ENCODE measurements around the gene CFAP74. TPM values are rescaled to one million over a fixed set of nuclear protein-coding genes. Genes with fewer than 3 reads are reported as not detected.
A peak's percentile ranks its signal among the peaks of the same experiment; 100 is the strongest.

Gene CFAP74
- total and polyA plus RNA-seq, 9 of the 15 experiments (the other 6 are each of a cell fraction or from before 2014, with no cell fraction given): 0.03 to 0.15 (median 0.05) TPM; not detected in 6

- no peaks in the 10 kb centered on the region for H3K9me1 ChIP-seq (ENCODE audit: control insufficient read depth, insufficient read depth, low read length)
- BruUV-seq (replicated peaks): no TSS peak
- H3K27me3 ChIP-seq (ENCODE audit: control insufficient read depth in 2 of 2, insufficient read depth in 2 of 2, low read length in 2 of 2): peaks cover 35 to 67% of the 10 kb centered on the region in 2 experiments; a peak in 4 of 5 replicates
- ChIA-PET CTCF (ENCODE audit: low intra/inter-chr PET ratio) (no interaction called here), POLR2A (interaction anchor here (0.7 to 2.9 kb wide), 4 partner anchors 9 to 1087 kb away, joined by 3 to 11 read pairs (median 4); no protein-coding TSS in a partner anchor)
- H3K9ac ChIP-seq (ENCODE audit: insufficient read depth in 1 of 2, low read depth in 2 of 2, low read length in 2 of 2): no peak overlapping the region
- intact Hi-C loops (cut with micrococcal nuclease): no loop called here
- no peaks in the 10 kb centered on the region for H3K79me2 ChIP-seq (ENCODE audit: control insufficient read depth, insufficient read depth, low read length)
- H3K9me3 ChIP-seq (replicated peaks; ENCODE audit: control insufficient read depth, insufficient read depth, low read depth, low read length): no peaks in the 10 kb centered on the region
- ATAC-seq: no peak
- no peak overlapping the region for H3K27ac ChIP-seq (ENCODE audit: extremely low read depth, low read depth, low read length)
- TF ChIP-seq, protein P1, sequence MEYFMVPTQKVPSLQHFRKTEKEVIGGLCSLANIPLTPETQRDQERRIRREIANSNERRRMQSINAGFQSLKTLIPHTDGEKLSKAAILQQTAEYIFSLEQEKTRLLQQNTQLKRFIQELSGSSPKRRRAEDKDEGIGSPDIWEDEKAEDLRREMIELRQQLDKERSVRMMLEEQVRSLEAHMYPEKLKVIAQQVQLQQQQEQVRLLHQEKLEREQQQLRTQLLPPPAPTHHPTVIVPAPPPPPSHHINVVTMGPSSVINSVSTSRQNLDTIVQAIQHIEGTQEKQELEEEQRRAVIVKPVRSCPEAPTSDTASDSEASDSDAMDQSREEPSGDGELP (CRISPR knock-in tag; IDR thresholded peaks at IDR 0.05; ENCODE audit: borderline replicate concordance): no peak
- TF ChIP-seq ZNF316 (IDR thresholded peaks at IDR 0.05): 0 out of 2 replicates have a peak, but pooled peaks have one; percentile 17
- TF ChIP-seq ZNF140 (CRISPR knock-in tag; IDR thresholded peaks at IDR 0.05): no peak
- TF ChIP-seq C11orf30 (IDR thresholded peaks at IDR 0.05; ENCODE audit: low read depth): peak; percentile 42; the same call in 1 of the 2 replicates
- TF ChIP-seq ZNF124 (CRISPR knock-in tag; IDR thresholded peaks at IDR 0.05): no peak
- peak; percentile 69 for TF ChIP-seq VEZF1 (CRISPR knock-in tag; IDR thresholded peaks at IDR 0.05)
- H3K4me3 ChIP-seq: no peak overlapping the region
- H3K36me3 ChIP-seq (ENCODE audit: control insufficient read depth, insufficient read depth, low read length): no peaks in the 10 kb centered on the region
- in situ Hi-C loops (cut with MboI): no loop called here
- H4K20me1 ChIP-seq (replicated peaks; ENCODE audit: control insufficient read depth, insufficient read depth, low read length): no peaks in the 10 kb centered on the region
- no peak overlapping the region for H3K4me2 ChIP-seq (ENCODE audit: insufficient read depth, low read length)
- FAIRE-seq: no peak
- 9% methylated on average over 7 of the region's 10 CpGs for WGBS (ENCODE audit: insufficient coverage, low coverage, missing lambda C conversion rate)
- no peak for DNase-seq (ENCODE audit: extremely low read depth in 1 of 4, low spot score in 3 of 4)
- no peak overlapping the region for H2AFZ ChIP-seq (ENCODE audit: low read depth, low read length)
- H3K4me1 ChIP-seq (replicated peaks in 1 of 2; ENCODE audit: control insufficient read depth in 2 of 2, insufficient read depth in 2 of 2, low read length in 2 of 2): peaks cover 19 to 32% of the 10 kb centered on the region in 2 experiments; a peak in 4 of 5 replicates
Measured at GRCh38 chr1:1990222-1990621, 13.4 kb downstream of the CFAP74 start.
